ENCODE results near the gene ZNF850. TPM values are rescaled to one million over a fixed set of nuclear protein-coding genes. Genes with fewer than 3 reads are reported as not detected.

ZNF850 gene
- total and polyA plus RNA-seq, 9 of the 15 experiments (the other 6 are each of a cell fraction or from before 2014, with no cell fraction given) = 1.2 to 13.0 (median 5.9) TPM

DNA sequence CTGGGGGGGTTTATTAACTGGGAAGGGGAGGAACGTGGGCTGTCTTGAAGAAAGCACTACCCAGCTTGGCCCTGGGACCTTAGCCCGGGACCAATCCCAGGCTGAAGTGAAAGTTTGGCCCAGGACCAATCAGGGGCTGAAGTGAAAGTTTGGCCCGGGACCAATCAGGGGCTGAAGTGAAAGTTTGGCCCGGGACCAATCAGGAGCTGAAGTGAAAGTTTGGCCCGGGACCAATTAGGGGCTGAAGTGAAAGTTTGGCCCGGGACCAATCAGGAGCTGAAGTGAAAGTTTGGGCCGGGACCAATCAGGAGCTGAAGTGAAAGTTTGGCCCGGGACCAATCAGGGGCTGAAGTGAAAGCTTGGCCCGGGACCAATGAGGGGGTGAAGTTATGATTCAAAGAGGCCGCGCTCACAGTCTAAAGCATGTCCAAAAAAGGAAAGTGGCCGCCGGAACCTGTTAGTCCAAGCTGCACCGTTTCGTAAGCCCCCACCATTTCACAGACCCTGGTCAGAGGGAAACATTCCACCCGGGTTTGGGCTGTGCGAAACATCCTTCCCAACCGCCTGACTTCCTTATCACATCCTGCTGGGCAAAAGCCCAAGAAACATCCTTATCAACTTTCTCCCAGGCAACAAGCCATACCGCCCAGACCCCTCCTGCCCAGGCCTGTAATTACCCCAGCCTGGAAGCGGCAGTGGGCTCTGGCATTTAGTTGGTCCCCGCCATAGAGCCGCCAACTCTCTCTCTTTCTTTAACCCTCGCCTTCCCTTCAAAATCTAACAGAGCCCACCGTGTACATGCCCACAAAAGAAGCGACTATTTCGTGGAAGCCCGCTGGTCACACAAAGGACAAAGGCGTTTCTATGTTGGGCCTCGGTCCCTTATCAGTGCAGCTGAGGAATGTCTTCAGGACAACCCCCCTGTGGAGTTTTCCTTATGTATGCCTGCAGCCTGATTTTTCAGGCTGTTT, 1.1 kb downstream of the ZNF850 start (continued):
- TF ChIP-seq, protein P1, sequence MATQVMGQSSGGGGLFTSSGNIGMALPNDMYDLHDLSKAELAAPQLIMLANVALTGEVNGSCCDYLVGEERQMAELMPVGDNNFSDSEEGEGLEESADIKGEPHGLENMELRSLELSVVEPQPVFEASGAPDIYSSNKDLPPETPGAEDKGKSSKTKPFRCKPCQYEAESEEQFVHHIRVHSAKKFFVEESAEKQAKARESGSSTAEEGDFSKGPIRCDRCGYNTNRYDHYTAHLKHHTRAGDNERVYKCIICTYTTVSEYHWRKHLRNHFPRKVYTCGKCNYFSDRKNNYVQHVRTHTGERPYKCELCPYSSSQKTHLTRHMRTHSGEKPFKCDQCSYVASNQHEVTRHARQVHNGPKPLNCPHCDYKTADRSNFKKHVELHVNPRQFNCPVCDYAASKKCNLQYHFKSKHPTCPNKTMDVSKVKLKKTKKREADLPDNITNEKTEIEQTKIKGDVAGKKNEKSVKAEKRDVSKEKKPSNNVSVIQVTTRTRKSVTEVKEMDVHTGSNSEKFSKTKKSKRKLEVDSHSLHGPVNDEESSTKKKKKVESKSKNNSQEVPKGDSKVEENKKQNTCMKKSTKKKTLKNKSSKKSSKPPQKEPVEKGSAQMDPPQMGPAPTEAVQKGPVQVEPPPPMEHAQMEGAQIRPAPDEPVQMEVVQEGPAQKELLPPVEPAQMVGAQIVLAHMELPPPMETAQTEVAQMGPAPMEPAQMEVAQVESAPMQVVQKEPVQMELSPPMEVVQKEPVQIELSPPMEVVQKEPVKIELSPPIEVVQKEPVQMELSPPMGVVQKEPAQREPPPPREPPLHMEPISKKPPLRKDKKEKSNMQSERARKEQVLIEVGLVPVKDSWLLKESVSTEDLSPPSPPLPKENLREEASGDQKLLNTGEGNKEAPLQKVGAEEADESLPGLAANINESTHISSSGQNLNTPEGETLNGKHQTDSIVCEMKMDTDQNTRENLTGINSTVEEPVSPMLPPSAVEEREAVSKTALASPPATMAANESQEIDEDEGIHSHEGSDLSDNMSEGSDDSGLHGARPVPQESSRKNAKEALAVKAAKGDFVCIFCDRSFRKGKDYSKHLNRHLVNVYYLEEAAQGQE (IDR thresholded peaks at IDR 0.05; ENCODE audit: borderline replicate concordance) = no peak
- TF ChIP-seq, protein P1 (CRISPR knock-in tag; IDR thresholded peaks at IDR 0.05; ENCODE audit: low read depth) = no peak
- TF ChIP-seq LEF1 (IDR thresholded peaks at IDR 0.05) (no peak), TEAD4 (IDR thresholded peaks at IDR 0.05; ENCODE audit: low read length) (peak; percentile 56), TEAD4 (CRISPR knock-in tag; IDR thresholded peaks at IDR 0.05; ENCODE audit: borderline replicate concordance) (no peak), CBX1 (IDR thresholded peaks at IDR 0.05; ENCODE audit: low read depth) (no peak), NR2C2 (CRISPR knock-in tag; IDR thresholded peaks at IDR 0.05) (no peak), NR2C2 (tag; IDR thresholded peaks at IDR 0.05) (no peak), ZNF280B (CRISPR knock-in tag; IDR thresholded peaks at IDR 0.05) (no peak), HDAC6 (IDR thresholded peaks at IDR 0.05; ENCODE audit: low read depth, low read length) (no peak), KAT8 (IDR thresholded peaks at IDR 0.05; ENCODE audit: low read depth) (no peak), NCOR1 (IDR thresholded peaks at IDR 0.05) (peak; percentile 52; the same call in 1 of the 2 replicates), L3MBTL2 (IDR thresholded peaks at IDR 0.05) (no peak), ZBED1 (IDR thresholded peaks at IDR 0.05) (no peak), TRIM24 (IDR thresholded peaks at IDR 0.05) (no peak), TAF1 (IDR thresholded peaks at IDR 0.05; ENCODE audit: control insufficient read depth, extremely low read depth, insufficient read depth, low read length, severe bottlenecking) (peak; percentile 25)
- TF ChIP-seq, protein P2, sequence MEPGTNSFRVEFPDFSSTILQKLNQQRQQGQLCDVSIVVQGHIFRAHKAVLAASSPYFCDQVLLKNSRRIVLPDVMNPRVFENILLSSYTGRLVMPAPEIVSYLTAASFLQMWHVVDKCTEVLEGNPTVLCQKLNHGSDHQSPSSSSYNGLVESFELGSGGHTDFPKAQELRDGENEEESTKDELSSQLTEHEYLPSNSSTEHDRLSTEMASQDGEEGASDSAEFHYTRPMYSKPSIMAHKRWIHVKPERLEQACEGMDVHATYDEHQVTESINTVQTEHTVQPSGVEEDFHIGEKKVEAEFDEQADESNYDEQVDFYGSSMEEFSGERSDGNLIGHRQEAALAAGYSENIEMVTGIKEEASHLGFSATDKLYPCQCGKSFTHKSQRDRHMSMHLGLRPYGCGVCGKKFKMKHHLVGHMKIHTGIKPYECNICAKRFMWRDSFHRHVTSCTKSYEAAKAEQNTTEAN (CRISPR knock-in tag; IDR thresholded peaks at IDR 0.05) = no peak

Data from K562 (cell line).